Measurements from ENCODE around the gene TLE7.

Gene TLE7

DNA sequence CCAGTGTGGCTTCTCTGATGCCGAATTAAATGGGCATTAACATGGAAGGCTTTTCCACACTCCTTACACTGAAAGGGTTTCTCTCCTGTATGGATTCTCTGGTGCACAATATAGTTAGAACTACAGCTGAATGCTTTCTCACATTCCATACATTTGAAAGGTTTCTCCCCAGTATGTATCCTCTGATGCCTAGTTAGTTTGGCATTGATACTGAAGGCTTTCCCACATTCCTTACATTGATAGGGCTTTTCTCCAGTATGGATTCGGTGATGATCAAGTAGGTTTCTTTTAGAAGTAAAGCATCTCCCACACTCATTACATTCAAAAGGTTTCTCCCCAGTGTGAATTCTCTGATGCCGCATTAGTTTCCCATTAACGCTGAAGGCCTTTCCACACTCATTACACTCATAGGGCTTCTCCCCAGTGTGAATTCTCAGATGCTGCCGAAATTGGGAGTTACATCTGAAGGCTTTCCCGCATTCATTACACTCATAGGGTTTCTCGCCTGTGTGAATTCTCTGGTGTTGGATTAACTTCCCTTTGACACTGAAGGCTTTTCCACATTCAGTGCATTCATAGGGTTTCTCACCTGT lies 6.5 kb upstream of the TLE7 start:
- no peak for DNase-seq (ENCODE audit: low read depth)

DNA sequence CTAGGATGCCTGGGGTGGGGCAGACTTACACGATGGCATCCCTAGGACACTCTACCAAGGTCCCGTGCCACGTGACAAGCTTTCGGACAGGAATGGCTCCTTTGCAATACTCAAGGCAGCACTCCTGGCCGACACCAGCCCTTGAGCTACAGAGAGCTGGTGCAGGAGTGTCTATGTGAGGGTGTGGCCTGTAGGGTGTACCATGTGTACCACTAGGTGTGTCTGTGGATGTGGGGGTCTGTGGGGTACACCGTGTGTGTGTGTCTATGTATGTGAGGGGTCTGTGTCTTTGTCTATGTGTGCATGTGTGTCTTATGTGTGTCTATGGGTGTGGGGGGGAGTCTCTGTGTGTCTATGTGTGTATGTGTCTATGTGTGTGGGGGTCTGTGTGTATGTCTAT lies 1.9 kb upstream of the TLE7 start:
- DNase-seq (ENCODE audit: low read depth) = no peak

DNA sequence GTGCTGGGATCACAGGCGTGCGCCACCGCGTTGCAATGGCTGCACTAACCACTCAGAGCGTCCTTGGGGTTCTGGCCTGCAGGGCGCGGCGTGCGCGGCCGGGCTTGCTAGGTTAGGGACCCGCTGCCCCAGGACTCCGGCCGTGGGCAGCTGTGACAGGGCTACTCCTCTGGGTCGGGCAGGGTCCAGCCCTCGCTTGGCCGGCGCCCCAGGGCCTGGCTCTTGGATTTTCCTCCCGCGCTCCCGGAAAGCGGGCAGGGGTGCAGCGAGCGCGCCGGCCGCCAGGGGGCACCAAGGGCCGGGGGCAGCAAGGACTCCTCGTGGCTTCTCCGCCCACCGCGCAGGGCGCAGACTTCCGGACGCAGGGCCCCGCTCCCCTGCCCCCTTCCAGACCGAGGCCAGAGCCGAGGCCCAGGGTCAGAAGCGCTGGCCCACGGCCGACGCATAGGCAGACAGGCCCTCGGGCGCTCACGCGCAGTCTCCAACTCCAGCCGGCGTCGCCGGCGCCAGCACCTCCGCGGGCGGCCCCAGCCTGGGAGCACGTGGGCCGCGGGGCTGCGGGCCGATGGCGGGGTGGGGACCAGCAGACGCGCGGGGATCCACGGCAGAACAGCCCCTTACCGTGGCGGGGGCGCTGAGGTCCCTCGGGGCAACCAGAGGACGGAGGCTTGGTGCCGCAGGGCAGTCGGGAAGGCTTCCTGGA lies 355 bp downstream of the TLE7 start:
- DNase-seq (ENCODE audit: low read depth) = no peak

DNA sequence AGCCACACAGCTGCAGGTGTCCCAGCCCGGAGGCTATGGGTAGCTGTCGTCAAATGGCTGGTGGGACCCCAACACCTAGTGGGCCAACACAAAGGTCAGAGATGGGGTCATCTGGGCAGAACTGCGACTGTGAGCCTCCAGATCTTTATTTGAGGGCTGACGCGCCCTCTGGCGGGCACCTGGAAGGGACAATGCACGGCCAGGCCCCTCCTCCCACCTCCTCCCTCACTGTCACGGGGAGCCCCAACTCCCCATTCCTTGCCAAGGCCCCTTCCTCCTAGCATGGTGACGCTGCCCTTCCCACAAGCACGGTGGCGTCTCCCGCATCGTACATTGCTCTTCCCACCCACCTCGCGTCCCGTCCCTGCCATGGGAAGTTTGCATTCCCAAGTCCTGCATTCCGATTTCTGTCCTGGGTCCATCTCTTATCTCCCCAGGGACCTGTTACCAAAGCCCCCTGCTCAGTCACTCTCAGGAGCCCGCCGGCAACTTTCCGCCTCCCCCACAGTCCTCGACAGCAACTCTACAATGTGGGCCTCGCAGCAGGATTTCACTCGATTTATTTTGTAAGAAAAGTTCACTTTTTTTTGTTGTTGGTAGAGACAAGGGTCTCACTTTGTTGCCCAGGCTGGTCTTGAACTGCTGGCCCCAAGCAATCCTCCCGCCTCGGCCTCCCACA lies 1.0 kb downstream of the TLE7 start:
- DNase-seq (ENCODE audit: low read depth) = peak; percentile 27

DNA sequence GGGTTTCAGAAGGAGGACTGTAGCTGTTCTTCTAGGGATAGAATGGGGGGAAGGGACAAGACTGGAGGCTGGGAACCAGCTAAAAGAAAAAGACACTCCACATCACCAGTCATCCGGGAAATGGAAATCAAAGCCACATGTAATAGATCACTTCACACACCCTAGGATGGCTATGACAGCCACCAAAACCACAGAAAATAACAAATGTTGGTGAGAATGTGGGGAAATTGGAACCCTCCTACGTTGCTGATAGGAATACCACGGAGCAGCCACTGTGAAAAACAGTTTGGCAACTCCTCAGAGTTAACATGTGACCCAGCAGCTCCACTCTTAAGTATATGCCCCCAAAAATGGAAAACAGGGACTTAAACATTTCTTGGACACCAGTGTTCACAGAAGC lies 2.3 kb downstream of the TLE7 start:
- no peak for DNase-seq (ENCODE audit: low read depth)

DNA sequence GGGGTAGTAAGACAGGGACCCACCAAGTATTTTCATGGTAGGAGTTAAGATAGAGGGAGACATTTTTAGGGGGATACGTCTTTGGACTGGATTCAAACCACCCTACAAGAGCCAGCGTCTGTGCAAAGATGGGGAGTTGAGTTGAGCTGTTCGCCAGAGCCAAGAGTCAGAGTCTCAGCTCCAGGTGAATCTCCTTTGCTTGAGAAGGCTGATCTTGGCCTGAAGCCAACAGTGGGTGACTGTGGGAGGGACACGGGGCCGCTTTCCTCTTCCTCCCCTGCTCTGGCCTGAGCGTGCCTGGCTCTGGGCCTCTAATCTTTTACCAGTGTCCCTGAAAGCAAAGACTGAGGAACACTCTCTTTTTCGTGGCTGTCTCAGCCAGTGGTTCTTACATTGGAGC lies 5.4 kb downstream of the TLE7 start:
- no peak for DNase-seq (ENCODE audit: low read depth)

DNA sequence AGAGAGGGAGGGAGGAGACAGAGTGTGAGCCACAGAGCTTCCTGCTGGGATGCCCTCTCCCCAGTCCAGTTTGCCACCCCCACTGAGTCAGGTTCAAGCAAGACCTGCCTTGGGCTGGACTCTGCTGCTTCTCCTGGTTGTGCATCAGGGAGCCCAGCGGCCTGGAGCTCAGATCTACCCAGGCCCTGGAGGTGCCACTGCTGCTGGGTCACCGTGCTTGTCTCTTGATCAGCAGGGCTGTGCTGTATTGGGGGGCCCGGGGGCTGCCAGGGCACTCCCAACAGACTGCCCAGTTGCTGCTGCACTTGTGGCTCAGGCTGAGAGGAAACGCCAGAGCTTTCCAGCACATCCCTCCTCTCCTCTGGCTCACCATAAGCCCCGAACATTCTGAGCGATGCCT lies 8.9 kb downstream of the TLE7 start:
- DNase-seq (ENCODE audit: low read depth) = no peak

DNA sequence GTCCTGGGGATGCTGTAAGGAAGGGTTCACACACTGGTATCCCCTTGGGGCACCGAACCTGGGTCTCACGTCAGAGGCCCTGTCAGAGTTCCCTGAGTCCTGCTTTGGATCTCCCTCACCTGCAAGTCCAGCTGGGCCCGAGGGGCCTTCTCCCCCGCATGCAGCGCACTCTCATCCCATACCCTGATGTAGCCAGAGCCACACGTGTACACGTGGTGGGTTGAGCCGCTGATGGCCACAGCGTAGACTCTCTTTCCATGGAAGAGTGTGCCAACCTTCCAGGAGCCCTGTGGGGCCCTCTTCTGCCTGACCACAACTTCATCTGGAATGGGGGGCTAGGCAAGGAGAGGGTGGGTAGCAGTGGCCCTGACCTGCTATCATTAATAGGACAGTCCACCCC lies 9.9 kb downstream of the TLE7 start:
- DNase-seq (ENCODE audit: low read depth) = no peak

DNA sequence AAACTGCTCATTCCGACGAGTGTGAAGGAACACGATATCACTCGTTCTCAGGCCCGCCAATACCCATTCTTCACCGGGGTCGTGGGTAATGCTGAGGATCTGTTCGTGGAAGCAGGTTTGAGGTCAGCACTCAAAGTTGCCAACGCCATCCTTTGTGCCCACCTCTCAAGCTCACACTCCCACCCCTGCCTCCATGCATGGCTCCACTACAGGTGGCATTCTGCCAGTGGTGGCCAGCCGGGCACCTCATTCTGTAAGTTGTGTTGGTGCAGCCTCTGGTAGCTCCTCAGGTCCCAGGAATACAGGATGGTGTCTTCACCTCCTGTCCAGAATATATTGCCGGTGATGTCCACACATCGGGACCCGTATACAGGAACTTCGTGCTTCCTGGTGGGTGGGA lies 10.7 kb downstream of the TLE7 start:
- DNase-seq (ENCODE audit: low read depth) = no peak

DNA sequence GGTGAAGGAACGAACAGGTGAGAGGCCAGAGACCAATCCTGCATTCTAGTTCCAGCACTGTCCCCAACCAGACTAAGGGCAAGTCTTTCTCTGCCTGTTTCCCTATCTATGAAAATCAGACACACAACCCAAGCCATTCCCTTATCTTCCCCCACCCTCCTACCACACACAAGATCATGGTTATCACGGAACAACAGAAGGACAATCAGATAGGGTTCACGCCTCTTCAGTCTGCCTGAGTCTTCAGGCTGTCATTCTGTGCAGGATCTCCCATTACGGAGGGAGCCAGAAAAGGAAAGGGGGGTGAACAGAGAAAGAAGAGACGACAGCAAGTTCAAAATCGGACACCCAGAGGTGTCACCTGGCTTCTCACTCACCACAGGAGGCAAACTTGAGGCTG lies 11.1 kb downstream of the TLE7 start:
- DNase-seq (ENCODE audit: low read depth) = no peak

DNA sequence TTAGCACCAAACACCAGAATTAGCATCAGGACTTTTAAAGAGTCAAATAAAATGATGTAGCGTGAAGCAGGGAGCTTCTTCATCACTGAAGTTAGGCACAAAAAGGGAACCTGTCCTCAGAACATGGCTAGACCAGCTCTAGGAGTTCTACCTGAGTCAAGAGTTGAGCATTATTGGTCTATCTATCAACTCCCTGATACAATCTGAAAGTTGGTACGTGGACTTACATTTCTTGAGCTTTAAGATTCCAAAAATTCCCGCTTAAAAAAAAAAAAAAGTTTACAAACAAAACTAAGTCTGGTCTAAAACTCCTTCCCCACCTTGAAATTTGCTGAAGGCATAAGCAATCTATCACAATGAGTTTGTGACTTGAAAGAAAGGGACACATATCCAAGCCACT lies 12.3 kb downstream of the TLE7 start:
- DNase-seq (ENCODE audit: low read depth) = no peak

DNA sequence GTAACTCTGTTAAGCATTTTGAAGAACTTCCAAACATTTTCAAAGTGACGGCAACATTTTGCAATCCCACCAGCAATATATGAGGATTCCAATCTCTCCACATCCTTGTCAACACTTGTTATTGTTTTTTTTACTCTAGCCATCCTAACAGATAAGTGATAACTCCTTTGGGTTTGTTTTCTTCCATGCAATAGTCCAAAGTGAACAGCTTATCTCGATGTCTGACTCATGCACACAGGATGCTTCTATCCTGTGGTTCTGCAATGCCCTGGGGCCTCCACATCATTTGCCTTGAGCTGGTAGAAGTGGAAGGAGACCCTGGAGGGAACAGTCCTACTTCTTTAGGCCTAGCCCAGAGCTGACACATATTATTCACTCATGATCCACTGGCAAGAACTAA lies 13.0 kb downstream of the TLE7 start:
- DNase-seq (ENCODE audit: low read depth) = peak; percentile 83

DNA sequence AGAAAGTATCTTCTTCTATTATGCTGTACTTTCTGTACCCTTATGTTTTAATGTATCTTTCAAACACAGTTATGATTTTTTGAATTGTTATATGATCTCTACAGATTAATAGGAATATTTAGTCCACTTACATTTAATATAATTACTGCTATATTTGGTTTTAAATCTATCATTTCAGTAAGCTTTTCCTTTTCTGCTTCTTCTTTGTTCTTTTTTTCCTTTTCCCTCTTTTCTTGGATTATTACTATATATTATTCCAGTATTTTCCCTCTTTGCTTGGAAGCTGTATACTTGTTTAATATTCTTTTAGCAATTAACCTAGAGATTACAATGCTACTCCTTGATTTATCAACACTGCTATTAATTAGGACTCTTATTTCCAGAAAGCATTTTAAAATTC lies 13.5 kb downstream of the TLE7 start:
- DNase-seq (ENCODE audit: low read depth) = no peak

DNA sequence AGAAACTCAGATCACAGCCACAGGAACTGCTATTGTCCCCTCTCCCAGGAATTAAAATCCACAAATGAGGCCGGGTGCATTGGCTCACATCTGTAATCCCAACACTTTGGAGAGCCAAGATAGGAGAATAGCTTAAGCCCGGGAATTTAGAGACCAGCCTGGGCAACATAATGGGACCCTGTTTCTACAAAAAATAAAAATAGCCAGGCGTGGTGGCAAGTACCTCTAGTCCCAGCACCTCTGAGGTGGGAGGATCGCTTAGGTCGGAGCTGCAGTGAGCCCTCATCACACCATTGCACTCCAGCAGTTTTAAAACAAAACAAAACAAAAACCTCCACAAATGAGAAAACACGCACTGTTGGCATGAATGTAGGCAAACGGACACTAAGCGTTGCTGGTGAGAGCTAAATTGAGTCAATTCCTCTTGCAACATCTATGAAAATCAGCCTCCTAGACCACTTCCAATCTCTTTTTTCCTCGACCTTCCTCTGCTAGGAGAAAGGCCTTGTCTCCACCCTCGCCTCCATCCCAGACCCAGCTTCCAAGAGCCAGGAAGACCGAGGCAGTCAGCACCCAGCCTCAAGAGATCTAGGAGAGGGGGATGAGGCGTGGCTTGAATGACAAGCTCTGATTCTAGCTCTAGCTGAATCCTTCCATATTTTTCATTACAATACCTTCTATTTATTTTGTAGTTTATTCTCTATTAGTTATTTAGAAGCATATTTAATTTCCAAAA lies 14.8 kb downstream of the TLE7 start:
- no peak for DNase-seq (ENCODE audit: low read depth)

DNA sequence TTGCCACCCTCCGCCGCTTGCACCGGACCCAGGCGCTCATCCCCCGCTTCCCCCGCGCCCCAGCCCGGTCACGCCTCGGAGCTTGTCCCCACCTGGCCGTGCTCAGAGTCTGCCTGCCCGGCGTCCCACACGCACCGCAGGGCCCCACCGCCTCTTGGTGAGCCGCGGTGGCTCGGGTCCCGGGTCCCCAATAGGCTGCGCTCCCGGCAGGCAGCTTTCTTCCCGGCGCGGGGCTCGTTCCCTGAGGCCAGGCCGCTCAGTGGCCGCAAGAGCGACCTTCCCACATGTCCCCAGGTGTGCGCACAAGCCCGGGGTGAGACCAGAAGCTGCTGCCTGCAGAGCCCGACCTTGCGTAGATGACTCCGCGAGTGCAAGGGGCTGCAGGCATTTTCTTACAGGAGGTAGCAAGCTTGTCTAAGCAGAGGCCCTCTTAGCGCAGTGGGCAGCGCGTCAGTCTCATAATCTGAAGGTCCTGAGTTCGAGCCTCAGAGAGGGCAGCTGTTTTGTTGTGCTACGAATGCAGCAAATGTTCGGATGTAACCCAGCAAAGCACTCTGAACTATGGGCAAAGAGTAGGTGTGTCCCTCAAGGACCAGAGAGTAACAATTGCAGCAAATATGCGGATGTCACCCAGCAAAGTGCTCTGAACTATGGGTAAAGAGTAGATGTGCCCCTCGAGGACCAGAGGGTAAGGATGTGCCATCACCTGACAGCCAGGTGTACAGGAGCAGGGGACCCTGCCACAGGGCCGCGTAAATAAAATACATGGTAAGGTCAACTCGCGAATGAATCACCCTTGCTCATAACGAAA lies 15.6 kb downstream of the TLE7 start:
- peak; percentile 94 for DNase-seq (ENCODE audit: low read depth)

DNA sequence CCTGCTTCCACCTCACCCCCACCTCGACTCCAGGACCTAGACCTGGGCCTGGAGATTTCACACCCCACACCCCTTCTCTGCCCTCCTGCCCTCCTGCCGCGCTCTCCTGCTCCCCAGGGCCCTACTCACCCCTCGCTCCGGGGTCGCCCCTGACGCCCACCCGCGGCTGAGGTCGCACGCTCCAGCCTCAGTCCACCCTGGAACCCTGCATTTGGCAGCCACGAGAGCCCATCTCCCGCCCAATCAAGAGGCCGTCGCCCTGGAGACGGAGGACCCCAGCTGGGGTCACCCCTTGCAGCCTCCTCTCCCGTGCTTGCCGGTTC lies 16.1 kb downstream of the TLE7 start:
- no peak for DNase-seq (ENCODE audit: low read depth)

DNA sequence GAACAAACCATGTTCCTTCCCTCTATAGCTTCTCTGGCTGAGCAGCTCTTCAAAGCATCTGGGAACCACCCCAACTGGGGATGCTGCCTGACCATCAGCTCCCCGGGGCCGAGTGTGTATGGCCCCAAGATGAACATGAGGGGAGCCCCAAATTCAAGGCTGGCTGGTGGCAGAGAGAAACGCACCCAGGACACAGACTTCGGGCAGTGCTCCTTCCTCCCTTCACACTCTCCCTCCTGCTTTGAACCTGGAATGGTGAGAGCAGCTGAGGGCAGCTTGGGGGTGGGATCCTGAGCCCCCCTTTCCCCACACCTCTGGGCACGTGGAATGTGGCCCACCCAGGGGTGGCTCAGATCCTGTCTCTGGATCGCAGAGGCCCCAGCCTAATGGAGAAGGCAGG lies 17.2 kb downstream of the TLE7 start:
- DNase-seq (ENCODE audit: low read depth) = no peak

DNA sequence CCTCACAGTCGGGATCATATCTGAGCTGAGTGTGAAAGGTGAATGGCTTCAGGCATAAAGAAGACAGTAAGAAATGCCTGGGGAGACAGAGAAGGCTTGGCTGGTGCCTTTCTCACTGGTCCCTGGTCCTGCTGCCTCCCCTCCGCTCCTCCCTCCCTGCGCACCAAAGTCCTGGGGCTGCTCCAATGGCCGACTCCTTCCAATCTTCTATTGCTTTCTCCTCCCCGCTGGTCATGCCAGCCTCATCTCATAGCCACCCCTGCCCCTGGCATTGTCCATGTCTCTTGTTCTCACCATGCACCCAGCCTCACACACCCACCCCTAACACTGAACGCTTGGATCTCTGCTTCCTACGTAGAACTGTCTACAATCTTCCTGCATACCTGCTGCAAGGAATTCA lies 18.0 kb downstream of the TLE7 start:
- DNase-seq (ENCODE audit: low read depth) = no peak

DNA sequence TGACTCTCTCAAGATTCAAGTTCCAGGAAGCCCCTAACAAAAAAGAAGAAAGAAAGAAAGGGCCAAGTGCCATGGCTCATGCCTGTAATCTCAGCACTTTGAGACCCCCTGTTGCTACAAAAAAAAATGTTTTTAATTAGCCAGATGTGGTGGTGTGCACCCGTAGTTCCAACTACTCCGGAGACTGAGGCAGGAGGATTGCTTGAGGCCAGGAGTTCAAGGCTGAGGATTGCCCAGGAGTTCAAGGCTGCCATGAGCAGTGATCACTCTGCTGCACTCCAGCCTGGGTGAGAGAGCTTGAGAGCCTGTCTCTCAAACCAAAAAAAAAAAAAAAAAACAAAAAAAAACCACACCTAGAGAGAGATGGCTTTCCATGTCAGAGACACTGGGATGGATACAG lies 18.8 kb downstream of the TLE7 start:
- no peak for DNase-seq (ENCODE audit: low read depth)

DNA sequence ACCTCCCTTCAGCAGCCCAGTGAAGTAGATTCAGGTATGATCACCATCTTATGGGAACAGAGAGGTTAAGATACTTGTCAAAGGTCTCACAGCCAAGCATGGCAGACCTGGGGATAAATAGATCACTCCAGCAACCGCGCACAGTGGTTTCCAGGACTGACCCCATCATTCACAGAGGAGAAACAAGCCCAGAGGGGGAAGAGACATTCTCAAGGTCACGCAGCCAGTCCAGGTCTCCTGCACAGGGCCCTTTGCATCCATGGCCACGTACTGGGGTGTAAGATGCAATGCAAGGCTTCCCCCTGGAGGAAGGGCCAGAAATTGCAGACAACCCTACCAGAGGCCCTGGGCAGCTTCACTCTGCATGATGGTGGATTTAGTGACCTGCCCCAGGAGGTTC lies 19.9 kb downstream of the TLE7 start:
- peak; percentile 37 for DNase-seq (ENCODE audit: low read depth)

DNA sequence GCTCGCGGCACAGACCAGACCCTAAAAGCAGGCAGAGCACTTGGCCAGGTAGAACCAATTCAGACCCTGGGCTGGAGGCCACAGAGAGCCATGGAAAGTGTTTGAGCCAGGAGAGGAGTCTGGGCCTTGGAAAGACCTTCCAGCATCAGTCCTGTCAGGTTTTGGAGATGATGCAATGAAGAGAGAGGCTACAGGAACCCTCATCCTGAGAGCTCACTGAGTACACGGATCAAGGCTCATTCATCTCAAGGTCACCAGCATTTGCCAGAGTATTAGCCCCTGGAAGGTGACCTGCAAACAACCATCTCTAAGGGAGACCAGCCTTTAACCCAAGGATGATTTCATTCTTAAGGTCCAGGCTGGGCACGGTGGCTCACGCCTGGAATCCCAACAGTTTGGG lies 27.8 kb downstream of the TLE7 start:
- no peak for DNase-seq (ENCODE audit: low read depth)

DNA sequence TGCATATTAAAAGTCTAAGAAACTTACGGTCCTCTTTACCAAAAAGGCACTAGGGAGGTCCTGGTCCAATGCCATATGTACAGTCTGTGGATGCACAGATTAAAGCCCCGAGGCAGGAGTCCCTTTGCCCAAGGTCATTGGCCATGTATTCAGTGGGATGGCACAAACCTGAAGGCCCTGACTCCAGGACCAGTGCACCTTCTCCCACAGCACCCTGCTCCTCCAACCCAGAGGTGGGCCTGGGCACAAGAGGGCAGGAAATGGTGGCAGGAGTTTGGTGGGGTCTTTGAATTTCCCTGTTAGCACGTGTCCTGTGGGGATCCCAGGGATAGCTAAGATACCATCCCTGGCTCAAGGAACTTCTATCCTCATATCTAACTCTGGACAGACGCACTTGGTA lies 28.5 kb downstream of the TLE7 start:
- DNase-seq (ENCODE audit: low read depth) = no peak
